ENCODE measurements around the gene NAT10.

The NAT10 gene

DNA sequence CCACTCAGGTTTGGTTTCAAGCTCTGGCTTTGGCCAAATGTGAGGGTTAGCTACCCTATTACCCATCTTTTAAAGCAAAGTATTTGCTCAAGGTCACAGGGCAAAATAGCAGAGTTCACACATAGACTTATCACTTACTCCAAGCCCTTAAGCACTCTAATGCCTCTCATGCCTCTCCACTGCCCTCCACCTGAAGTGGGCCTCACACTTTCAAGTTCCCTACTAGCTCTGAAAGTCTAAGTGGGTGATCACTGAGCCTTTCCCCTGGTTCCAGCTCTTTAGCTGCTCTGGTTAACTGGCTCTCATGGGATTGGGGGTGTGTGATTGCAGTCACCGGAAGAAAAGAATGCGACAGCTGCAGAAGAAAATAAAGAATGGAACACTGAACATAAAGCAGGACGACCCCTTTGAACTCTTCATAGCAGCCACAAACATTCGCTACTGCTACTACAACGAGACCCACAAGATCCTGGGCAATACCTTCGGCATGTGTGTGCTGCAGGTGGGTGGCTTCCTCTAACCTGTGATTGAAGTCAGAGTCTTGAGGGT lies 6.4 kb downstream of the NAT10 start:
- no peak for DNase-seq (ENCODE audit: low read depth)

GRCh38 chr11:34114014-34114413 lies 8.6 kb downstream of the NAT10 start:
- DNase-seq (ENCODE audit: low read depth) = no peak

GRCh38 chr11:34114471-34114870 lies 9.0 kb downstream of the NAT10 start:
- DNase-seq (ENCODE audit: low read depth) = no peak

GRCh38 chr11:34120651-34121050 lies 15.2 kb downstream of the NAT10 start:
- no peak for DNase-seq (ENCODE audit: low read depth)

DNA sequence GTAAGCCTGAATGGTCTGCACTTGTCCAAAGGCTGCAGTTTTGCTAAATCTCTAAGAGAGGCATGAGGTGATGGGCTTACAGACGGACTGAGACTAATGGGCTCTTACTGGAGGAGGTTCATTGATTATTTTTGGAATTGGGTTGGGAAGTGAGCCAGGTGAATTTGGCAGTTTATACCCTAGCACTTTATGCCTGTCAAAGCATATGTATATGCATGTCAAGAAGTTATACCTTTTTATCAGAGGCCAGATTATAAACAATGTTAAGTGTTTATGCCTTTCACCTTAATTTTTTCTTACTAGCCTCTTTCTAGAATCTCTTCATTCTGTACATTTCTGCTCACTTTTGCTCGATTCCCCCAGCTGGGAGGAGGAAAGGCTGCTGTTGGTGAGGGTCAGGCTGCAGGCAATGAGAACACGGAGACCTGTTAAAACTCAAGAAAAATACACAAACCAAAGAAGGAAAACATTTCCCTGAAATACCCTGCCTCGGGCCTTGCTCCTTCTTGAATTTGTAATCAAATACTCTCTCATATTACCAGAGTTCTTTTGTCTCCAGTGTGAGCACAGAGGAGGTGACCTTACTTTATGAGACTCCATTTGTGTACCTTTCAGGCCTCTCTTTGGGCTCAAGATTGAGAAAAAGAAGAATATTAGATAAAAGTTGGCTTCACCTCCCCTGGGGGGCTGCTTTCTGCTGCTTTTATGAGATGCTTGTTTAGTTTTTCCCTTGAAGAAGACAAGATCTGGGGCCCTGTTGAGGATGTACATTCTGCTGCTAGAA lies 19.6 kb downstream of the NAT10 start:
- DNase-seq (ENCODE audit: low read depth) = no peak

DNA sequence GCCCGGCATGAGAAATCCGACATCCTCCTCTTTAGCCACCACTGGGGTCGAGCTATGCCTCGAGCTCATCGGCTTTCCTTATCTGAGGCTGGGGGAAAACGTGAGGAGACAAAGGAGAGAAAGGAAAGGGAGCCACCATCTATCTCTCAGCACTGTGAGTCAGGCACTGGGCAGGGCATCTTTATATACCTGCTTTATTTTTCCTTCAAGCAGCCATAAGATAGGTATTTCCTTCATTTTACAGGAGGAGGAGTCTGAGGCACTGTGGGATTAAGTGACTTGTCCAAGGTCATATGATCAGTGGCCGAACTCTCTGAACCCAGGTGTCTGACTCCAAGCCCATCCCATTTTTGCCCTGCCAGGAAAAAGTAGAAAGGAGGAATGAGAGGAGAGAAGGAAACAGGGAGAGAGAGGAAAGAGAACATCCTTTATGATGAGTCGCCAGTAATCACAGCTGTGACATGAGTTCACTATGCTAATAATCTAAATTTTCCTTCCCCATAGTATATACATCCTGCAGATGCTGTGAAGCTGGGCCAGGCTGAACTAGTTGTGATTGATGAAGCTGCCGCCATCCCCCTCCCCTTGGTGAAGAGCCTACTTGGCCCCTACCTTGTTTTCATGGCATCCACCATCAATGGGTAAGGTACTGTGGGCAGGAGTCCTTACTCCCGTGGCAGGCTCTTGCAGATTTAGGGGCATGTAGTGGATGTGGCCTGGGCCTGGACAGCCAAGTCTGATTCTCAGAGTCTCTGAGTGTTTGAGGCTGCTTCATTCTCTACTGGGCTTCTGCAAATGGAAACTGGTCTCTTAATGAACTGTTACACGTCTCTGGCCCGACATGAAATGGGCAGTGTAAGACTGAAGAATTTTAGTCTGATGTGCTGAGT lies 21.8 kb downstream of the NAT10 start:
- no peak for DNase-seq (ENCODE audit: low read depth)

- no peak for DNase-seq (ENCODE audit: low read depth)
Observed at GRCh38 chr11:34128824-34129223, 23.4 kb downstream of the NAT10 start.

DNA sequence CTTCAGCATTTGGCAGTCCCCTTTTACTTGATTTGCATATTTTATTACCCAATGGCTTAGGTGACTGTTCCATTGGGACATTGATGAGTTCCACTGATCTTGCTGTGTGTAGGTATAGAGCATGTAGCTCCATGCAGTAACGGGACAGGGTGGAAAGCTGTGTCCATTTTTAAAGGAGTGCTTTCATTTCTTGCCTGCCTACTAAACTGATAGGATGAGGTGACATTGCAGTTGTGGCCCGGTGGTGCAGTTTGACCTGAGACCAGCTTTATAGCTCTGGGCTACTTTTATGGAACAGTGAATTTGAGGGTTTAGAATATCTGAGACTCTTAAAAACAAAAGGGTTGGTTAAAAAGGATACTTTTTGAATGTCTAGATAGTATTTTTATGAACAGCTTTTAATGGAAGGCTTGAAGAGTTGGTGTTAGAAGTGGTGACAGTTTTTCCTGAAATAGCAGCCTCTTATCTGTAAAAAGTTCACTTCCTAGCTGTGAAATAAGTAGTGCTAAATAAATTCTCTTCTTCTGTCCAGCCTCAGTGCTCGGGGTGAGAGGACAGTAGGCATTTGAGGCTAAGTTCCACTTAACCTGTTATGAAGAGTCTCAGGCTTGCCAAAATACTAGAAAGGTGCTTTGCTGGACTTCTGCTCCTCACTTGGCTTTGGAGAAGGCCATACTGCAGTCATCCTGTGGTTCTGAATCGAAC lies 27.0 kb downstream of the NAT10 start:
- DNase-seq (ENCODE audit: low read depth) = no peak

DNA sequence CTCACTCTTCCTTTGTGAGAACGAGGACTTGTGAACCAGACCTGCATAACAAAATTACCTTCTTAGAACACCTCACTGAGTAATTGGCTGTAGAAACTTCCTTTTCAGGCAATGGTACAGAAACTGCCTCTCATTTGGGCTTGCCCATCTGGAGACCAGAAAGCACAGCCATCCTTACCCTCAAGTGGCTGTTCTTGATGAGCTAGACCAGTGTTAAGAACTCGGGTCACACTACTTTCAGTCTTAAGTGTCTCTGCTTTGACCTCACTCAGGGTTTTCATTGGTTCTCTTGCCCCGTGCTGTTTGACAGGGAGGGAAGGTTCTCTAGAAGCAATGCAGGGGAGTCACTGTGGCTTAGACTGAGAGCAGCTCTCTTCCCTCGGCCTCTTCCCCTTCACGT lies 29.3 kb downstream of the NAT10 start:
- DNase-seq (ENCODE audit: low read depth) = no peak

DNA sequence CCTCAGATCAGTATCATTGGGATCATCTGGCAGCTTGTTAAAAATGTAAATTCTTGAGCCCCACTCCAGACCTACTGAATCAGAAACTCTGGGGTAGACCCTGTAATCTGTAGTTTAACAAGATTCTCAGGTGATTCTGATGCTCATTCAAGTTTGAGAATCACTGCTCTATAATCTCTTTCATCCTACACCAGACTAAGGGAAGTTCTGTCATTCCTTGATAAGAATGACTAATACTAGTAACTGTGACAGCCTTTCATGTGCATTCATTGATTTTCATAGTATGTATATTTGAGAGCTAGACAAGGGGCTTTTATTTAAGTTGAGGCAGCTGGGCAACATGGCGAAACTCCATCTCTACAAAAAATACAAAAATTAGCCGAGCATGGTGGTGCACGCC lies 30.0 kb downstream of the NAT10 start:
- DNase-seq (ENCODE audit: low read depth) = no peak

- no peak for DNase-seq (ENCODE audit: low read depth)
Observed at GRCh38 chr11:34136420-34136819, 31.0 kb downstream of the NAT10 start.

GRCh38 chr11:34139346-34139745 lies 33.9 kb downstream of the NAT10 start:
- DNase-seq (ENCODE audit: low read depth) = no peak

GRCh38 chr11:34140149-34140548 lies 34.7 kb downstream of the NAT10 start:
- no peak for DNase-seq (ENCODE audit: low read depth)

DNA sequence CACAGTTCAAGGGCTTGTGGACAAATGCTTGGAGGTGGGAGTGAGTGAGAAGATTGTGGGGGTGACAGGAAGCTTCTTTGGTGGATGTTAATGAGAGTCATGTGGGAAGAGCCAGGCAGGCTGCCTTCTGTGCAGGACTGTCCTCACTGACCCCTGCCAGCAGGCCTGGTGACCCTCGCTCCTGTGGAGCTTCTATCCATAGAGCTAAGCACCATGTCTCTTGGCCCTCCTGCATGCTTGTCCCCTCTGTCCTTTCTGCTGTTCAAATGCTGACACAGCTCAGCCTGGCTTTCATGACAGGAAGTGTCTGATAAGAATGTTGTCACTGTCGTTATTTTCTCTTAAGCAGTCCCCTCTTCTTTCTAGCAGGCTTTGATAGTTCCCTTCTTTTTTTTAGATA lies 37.6 kb downstream of the NAT10 start:
- no peak for DNase-seq (ENCODE audit: low read depth)

GRCh38 chr11:34145073-34145472 lies 39.6 kb downstream of the NAT10 start:
- no peak for DNase-seq (ENCODE audit: low read depth)

DNA sequence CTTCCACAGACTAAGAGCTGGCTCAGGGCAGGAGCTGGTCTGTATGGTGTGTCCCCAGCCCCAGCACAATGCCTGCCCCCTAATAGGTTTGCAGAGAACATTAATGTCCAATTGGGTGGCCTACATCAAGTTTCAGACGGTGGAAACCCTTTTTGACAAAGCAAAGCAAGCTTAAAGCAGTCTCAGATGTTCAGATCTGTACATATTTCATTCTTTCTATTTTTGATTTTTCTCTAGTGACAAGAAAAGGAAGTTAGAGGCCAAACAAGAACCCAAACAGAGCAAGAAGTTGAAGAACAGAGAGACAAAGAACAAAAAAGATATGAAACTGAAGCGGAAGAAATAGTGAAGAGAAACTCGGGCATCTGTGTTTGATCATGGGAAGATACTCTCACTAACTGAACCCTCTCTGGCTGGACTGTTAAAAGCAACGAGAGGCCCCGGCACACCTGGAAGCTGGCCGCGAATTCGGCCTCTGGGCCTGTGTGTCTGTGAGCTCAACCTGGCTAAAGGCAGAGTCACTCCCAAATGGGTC lies 40.5 kb downstream of the NAT10 start:
- no peak for DNase-seq (ENCODE audit: low read depth)

- no peak for DNase-seq (ENCODE audit: low read depth)
Observed at GRCh38 chr11:34146411-34146810, 41.0 kb downstream of the NAT10 start.

DNA sequence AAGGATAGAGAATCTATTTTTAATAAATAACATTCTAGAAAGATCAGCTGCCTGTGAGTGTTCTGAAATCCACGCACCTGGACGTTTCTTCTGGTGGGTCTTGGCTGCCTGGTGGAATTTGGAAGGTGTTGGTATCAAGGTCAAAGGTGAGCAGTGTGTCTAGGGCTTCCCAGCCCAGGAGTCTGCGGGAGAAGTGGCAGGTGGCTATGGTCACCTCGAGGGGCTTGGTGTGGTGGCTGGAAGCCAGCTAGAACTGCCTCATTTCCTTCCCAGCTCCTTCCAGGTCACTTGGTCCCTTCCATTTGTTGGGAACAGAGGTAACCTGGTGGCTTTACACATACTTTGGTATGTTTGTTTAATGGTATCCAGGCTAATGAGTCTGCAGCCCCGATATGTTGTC lies 41.4 kb downstream of the NAT10 start:
- no peak for DNase-seq (ENCODE audit: low read depth)

DNA sequence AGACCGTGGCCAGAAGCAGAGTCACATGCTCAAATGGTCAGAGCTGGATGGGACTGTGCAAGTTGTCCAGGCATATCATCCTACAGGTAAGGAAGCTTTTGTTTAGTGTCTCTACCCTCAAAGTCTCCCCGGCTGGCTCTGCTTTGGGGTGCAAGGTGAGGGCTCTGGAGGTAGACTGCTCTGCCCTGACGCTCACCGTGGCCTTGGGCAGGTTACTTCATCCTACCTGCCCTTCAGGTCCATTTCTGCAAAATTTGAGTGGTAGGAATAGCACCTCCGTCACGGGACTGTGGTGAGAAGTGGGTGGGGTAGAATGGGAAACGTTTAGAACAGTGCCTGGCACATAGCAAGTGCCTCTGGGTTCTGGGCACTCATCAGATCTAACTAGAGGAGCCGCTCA lies 42.2 kb downstream of the NAT10 start:
- no peak for DNase-seq (ENCODE audit: low read depth)

DNA sequence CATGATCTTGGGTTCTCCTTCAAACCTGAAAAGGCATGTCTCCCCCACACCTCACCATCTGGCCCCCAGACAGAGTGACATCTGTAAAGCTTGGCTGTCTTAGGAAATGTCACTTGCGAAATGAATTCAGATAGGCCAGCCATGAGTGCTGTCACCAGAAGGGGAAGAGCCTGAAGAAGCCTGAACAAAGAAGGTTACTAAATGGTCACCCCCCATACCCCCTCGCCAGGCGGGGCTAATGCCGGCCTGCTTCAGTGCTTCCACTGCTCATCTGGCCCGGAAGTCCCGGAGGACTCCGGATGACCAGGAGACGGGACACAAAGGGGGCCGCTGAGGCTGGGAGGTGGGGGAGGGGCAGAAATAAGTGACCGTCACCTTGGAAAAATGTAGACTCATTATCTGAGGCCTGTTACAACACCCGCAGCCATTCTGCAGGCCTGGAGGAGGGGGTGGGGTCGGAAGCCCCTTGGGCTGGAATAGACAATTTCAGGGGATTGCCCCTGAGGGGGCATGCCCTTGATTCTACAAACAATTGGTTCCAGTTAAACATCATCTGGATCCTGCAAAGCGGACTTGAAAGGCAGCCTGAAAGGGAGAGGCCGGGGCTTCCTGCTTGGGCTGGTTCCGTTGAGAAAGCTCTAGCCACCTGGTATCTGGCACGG lies 43.2 kb downstream of the NAT10 start:
- DNase-seq (ENCODE audit: low read depth) = no peak

GRCh38 chr11:34149274-34149673 lies 43.8 kb downstream of the NAT10 start:
- no peak for DNase-seq (ENCODE audit: low read depth)

GRCh38 chr11:34149786-34150185 lies 44.4 kb downstream of the NAT10 start:
- no peak for DNase-seq (ENCODE audit: low read depth)

All from stimulated activated CD8-positive, alpha-beta memory T cell treated with anti-CD3 and anti-CD28 coated beads, Interleukin-12 subunit alpha, Interleukin-12 subunit beta, amount 100 ng/mL, for 4 hours (primary cell).